Measurements from ENCODE around the gene GRB10.

DNA sequence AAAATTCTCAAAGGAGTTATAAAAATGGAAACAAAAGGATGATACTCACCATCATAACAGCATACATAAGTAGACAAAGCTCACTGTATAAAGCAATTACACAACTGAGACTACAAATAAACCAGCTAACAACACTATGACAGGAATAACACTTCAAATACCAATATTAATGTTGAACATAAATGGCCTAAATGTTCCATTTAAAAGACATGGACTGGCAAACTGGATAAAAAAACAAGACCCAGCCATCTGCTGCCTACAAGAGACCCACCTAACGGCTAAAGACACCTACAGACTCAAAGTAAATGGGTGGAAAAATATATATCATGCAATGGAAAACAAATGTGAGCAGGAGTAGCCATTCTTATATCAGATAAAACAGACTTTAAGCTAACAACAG lies 148.3 kb downstream of the GRB10 start:
- TF ChIP-seq, protein P1, sequence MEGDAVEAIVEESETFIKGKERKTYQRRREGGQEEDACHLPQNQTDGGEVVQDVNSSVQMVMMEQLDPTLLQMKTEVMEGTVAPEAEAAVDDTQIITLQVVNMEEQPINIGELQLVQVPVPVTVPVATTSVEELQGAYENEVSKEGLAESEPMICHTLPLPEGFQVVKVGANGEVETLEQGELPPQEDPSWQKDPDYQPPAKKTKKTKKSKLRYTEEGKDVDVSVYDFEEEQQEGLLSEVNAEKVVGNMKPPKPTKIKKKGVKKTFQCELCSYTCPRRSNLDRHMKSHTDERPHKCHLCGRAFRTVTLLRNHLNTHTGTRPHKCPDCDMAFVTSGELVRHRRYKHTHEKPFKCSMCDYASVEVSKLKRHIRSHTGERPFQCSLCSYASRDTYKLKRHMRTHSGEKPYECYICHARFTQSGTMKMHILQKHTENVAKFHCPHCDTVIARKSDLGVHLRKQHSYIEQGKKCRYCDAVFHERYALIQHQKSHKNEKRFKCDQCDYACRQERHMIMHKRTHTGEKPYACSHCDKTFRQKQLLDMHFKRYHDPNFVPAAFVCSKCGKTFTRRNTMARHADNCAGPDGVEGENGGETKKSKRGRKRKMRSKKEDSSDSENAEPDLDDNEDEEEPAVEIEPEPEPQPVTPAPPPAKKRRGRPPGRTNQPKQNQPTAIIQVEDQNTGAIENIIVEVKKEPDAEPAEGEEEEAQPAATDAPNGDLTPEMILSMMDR (IDR thresholded peaks at IDR 0.05): no peak
- TF ChIP-seq POLR2A (IDR thresholded peaks at IDR 0.05) (no peak), POLR2AphosphoS5 (IDR thresholded peaks at IDR 0.05; ENCODE audit: insufficient read depth in 1 of 2, low read depth in 1 of 2) (no peak)
